Fibroblast of the aortic adventitia (primary cell): ENCODE measurements around the gene HEPACAM. TPM values are rescaled to one million over a fixed set of nuclear protein-coding genes. Genes with fewer than 3 reads are reported as not detected.

Experiments
- DNase-seq: peaks from one replicate; pipeline ENCODE4 v3.0.0-alpha.2; 2010; ENCODE audit warnings: low read depth
- H3K4me3 ChIP-seq: 2 replicates; pipeline ENCODE4 v1.5.1; 2011; ENCODE audit warnings: low read depth, mild to moderate bottlenecking, control low read depth, low read length, moderate library complexity
- total RNA-seq: library from RNA; depleted of rRNA; stranded (reverse); fragments of >200 nt; gene quantifications from 2 replicates; pipeline ENCODE4 v1.2.3, GENCODE V29; 2012; ENCODE audit warnings: low replicate concordance
- TF ChIP-seq, protein P1 (sequence below): IDR thresholded peaks from 2 replicates; pipeline ENCODE4 v1.5.1; 2011; ENCODE audit warnings: mild to moderate bottlenecking, low read length, control low read depth, inconsistent platforms; ENCODE audit not compliant: insufficient read depth

HEPACAM gene
- total RNA-seq, 1 donor: not detected

DNA sequence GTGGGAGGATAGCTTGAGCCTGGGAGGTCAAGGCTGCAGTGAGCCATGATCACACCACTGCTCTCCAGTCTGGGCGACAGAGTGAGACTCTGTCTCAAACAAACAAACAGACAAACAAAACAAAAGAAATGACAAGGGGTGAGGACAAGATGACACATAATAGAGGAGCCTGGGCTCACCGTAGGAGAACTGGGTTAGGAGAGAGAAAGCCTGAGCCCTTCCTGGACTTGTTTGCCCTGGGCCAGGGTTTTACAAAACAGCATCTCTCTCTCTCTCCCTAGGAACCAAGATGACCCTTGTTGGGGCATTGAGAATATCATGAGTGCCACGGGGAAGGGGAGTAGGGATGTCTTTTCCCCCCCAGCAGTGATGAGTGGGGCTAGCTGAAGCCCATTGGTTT is 54.9 kb downstream of the HEPACAM start:
- DNase-seq: no peak
- TF ChIP-seq, protein P1, sequence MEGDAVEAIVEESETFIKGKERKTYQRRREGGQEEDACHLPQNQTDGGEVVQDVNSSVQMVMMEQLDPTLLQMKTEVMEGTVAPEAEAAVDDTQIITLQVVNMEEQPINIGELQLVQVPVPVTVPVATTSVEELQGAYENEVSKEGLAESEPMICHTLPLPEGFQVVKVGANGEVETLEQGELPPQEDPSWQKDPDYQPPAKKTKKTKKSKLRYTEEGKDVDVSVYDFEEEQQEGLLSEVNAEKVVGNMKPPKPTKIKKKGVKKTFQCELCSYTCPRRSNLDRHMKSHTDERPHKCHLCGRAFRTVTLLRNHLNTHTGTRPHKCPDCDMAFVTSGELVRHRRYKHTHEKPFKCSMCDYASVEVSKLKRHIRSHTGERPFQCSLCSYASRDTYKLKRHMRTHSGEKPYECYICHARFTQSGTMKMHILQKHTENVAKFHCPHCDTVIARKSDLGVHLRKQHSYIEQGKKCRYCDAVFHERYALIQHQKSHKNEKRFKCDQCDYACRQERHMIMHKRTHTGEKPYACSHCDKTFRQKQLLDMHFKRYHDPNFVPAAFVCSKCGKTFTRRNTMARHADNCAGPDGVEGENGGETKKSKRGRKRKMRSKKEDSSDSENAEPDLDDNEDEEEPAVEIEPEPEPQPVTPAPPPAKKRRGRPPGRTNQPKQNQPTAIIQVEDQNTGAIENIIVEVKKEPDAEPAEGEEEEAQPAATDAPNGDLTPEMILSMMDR: no peak
- H3K4me3 ChIP-seq: no peak overlapping the region

DNA sequence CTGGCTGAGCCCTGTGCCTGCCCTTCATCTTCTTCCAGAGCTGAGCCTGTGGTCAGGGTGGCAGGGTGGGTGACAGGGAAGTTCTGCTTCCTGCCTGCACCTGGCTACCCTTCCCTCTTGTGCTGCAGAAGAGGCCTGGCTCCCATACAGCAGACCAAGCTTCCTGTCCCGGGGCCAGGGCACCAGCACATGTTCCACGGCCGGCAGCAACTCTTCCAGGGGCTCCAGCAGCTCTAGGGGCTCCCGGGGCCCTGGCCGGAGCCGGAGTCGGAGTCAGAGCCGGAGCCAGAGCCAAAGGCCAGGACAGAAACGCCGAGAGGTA is 55.6 kb downstream of the HEPACAM start:
- TF ChIP-seq, protein P1: no peak
- H3K4me3 ChIP-seq: no peak overlapping the region
- DNase-seq: no peak

DNA sequence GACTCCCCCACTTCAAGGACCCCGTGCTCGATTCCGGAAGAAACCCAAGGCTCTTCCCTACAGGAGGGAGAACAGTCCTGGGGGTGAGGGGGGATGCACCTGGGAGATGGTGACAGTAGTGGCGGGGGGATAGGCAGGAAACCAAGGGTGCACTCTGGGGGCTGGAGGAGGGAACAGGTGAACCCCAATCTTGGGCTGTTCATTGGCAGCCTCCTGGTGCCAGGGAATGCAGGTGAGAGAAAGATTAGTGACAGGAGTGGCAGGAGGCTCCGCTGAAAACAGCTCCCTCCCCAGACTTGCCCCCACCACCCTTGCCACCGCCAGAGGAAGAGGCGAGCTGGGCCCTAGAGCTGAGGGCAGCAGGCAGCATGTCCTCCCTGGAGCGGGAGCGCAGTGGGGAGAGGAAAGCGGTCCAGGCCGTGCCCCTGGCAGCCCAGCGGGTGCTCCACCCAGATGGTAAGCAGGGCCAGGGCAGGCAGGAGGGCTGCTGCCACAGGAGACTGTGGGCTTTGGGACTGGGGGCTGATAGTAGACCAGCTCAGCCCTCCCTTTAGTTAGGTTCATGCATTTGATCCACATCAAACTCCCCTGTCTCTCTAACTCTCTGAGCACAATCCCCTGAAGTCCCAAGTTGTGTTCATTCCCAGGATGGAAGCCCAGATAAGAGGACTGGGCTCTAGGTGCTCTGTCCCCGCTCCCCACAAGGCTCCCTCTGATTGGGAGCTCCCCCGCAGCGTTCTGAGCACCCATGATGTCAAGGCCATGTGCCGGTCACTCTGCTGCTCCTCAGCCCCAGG is 56.2 kb downstream of the HEPACAM start:
- DNase-seq: no peak
- no peak overlapping the region for H3K4me3 ChIP-seq
- TF ChIP-seq, protein P1: no peak

DNA sequence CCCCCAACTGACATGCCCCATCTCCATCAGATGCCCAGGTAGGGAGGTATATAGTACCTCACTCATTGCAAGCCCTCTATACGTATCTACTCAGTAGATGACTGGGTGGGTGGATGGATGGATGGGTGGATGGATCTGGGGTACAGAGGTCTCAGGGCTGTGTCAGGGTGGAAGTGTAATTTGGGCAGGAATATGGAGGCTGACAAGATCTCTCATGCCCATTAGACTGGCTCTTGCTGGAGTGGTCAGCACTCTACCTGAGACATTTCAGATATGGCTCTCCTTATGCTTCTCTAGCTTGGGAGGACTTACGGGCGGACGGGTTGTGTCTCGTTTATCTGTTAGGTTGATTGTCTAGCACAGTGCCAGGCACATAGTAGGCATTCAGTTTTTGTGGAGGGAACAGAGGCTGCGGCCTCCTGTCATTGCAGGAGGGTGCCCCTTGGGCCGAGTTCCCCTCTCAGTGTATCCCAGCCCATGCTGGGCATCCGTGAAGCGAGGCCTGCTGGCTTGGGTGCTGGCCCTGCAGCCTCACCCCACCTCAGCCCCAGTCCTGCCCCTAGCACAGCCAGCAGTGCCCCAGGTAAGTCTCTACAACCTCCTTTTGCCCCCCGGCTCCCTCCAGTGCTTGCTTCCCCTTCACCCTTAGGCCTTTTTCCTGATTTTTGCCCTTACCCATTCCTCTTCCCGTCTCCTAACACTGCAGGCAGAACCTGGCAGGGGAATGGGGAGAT is 56.9 kb downstream of the HEPACAM start:
- TF ChIP-seq, protein P1: no peak
- no peak for DNase-seq
- no peak overlapping the region for H3K4me3 ChIP-seq

DNA sequence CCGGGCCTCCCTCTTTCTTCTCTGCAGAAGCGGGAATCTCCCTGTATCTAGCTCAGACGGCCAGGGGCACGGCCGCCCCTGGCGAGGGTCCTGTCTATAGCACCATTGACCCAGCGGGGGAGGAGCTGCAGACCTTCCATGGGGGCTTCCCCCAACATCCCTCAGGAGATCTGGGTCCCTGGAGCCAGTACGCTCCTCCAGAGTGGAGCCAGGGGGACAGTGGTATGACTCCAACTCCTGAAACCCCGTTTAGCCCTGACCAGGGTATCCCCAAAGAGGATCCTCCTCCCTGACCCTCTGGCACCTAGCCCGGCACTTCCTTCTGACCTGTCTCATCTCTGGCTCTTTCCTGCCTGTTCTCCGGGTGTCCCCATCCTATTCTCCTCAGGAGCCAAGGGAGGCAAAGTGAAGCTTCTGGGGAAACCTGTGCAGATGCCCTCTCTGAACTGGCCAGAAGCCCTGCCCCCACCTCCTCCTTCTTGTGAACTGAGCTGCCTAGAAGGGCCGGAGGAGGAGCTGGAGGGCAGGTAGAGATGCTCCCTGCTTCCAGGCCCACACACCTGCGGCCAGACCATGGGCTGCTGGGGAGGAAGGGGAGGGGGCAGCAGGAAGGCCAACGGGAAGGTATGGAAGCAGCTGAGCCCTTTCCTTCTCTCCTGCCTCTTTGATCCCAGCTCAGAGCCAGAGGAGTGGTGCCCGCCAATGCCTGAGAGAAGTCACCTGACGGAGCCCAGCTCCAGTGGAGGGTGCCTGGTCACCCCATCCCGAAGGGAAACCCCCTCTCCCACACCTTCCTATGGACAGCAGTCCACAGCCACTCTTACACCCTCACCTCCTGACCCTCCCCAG is 57.7 kb downstream of the HEPACAM start:
- H3K4me3 ChIP-seq: no peak overlapping the region
- no peak for DNase-seq
- TF ChIP-seq, protein P1: no peak

DNA sequence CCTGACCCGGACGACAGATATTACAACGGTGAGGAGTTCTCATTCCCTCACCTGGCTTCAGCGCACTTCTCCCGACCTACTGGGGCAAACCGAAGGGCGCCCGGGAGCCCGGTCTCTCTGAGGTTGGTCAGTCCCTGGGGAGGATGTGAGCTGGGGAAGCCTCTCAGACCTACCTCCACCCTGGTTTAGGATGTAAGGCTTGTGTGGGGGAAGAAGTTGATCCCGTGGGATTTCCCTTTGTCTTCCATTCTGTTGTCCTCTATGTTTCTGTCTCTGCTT is 58.3 kb downstream of the HEPACAM start:
- H3K4me3 ChIP-seq: peak overlapping the region; percentile 71
- TF ChIP-seq, protein P1: no peak

More for the DNA sequence above, 58.3 kb downstream of the HEPACAM start:
- DNase-seq: no peak
